ENCODE results near the gene PEX11B.

PEX11B gene, protein sequence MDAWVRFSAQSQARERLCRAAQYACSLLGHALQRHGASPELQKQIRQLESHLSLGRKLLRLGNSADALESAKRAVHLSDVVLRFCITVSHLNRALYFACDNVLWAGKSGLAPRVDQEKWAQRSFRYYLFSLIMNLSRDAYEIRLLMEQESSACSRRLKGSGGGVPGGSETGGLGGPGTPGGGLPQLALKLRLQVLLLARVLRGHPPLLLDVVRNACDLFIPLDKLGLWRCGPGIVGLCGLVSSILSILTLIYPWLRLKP

DNA sequence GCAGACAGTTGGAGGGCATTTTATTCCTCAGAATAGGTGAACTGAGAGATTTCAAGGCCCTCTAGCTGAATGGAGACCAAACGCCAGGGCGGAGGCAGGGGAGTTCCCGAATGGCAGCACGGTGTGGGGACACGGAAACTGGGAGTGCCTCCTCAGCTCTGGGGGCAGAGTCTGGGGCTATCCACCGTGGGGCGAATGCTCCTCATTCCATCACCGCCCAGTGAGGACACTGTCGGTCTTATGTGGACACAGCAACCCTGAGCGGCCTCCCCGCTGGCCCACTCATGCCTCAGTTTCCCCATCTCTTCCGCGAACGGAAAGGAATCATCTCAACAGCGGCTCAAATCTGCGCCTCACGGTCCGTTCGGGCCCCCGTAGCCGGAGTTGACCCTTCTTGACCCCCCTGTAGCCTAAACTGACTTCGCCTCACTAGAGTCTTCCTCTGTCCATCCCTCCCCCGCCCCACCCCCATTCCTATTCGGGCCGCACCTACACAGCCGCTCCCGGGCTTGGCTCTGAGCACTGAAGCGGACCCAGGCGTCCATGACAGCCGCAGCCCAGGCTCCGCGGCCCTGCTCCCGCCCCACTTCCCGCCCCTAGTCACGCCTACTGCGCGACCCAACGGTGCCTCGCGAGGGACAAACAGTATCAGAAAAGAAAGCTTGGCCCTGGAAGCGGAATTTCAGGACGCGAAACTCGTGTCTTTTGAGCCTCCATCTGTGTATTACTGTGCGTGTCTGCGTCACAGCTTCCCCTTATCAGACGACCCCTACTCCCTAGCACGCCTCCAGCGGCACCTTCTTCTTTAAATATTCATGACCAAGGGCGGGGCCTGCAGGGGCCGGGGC, at the start of gene PEX11B:
Gene PEX11B (minus strand): TSS at position 574 of the 848 bp plus-strand sequence. CDS start 29 bp downstream, at position 545.
- DNase-seq = peak; percentile 90

DNA sequence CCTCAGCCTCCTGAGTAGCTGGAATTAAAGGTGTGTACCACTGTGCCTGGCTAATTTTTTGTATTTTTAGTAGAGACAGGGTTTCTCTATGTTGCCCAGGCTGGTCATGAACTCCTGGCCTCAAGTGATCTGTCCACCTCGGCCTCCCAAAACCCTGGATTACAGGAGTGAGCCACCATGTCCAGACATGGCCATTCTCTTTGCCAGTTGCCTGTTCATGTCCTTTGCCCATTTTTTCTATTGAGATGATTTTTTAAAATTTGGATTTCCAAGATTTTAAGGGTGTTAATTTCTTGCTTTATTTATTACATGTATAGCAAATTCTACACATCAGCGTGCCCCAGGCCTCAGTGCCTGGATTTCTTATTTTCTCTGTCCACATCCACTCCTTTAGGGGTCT, 48.8 kb upstream of the PEX11B start:
- DNase-seq = no peak

DNA sequence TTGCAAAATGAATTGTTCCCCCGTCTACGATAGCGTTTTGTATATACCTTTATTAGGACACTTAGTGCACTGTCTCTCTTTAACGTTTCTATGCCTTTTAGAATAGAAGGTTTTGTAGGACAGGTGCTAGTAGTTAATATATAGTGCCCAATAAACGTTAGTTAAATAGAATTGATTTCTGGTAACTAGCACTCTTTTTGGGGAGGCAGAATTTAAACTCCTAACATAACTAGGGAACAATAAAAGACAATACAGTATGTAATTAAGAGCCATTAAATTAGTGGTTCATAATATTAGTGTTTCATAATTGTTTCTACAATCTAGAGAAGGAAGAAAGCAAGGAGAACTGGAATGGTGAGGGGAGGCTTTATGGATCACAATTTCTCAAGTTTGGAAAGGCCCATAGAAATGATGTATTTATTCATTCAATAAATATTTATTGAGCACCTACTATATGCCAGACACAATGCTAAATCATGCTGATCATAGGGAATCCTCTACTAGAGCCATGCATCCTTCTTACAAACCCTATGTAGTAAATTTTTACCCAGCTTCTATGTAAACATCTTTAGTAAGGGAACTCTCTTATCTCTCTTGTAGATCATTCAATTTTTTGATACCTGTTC, 46.7 kb upstream of the PEX11B start:
- DNase-seq = no peak

DNA sequence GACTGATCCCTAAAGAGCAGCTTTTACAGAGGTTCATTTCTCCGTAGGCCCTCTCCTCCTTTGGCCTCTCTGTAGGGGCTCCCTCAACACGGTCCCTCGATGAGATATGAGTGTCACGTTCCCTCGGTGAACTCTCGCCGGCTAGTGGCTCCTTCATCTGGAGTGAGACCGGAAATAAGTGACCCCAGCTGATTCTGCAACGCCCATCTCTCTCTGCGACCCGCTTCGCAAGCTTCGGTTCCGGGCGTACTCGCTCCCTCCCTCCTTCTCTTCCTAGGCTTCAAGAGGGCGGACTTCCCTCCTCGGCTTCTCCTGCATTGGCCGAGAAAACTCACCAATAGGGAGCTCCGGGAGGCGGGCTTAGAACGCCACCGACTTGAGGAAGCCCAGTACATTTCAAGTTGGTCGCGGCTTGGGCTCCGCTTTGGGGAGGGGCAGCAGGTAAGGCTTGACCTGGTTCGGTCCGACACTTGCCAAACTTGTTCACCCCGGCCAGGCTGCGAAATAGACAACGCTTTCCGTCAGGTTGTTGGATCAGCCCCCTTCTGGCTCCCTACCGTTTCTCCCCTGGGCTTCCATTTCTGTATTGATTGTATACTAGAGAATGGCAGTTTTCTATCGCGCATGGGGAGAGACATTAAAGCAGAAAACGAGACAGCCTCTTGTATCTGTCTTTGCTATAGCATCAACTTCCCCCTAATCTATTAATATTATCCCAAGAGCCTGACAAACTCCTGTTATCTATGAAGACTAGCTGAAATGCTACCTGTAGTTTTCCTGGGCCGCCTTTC, 46.0 kb upstream of the PEX11B start, which contains the start of the genes ANKRD34A and POLR3GL:
Gene ANKRD34A (minus strand): TSS at position 248 of the 791 bp plus-strand sequence. CDS start 2,816 bp downstream, outside the sequence.
Gene POLR3GL (plus strand): TSS at position 363 of the 791 bp plus-strand sequence. CDS start 10,176 bp downstream, outside the sequence.
- peak; percentile 96 for DNase-seq

DNA sequence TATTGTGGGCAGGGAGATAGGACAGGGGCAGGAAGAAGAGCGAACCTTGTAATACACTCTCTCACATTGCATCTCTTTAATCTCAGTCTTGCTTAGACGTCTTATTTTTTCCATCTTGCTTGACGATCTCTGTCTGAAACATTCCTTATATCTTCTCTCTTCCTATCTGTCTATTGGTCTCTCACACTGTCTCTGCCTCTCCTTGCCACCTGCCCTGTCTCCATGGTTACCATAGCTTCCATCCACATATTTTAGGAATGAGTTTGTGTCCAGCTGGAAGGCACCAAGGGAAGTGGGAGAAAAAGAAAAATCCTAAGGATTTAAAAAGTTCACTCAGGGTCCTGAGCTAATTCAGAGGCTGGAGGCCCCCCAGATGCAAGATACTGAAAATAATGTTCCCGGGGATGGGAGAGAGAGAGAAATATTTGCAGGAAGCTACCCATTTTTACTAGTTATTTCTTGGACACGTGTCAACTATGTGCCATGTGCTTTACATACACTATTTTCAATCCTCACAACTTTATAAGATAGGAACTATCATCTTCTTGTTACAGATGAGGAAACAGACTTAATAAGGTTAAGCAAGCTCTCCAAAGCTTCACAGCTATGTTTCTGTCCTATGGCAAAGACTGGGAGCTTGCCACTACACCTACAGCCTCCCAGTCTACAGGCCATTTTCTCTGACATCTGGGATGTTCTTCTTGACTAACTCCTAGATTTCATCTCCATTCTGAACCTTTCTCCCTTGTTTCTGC, 44.9 kb upstream of the PEX11B start:
- DNase-seq = no peak

DNA sequence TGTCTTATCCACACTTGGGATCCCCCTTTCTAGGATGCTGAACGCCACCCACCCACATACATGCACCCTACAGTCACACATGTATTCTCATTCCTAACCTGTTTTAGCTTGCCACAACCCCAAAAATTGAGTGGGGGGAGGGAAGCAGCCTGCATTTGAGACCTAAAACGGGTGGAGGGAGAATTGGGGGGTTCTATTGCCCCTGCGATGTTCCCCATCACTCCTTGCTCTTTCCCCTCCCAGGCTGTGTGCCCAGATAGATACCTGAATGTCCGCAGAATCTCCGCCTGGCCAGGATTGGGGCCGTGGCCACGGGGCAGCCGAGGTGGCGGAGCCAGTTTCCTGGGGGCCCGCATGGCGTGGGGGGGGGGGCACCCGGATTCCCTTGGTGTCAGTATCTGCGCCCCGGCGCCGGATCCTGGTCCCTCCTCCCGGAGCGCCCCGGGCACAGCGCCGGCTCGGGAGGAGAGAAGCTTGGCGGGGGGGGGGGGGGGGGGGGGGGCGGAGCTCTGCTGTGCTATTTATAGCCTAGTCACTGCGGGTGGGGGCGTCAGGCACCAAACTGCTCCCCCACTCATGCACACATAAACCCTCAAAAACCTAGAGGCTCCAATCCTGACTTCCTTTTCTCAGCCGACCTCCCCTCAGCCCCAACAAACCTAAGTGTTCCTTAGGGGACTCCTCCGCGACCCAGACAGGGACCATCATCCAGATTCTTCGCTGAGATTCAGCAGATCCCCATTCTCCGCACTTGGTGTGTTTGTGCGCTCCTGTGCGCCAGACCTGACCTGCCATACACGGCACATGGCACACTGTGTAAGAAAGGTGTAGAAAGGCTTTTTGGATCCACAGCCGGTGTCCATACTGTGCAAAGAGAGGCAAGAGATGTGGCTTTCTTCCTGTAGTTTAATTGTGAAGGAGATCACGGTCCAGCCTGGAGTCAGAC, 43.9 kb upstream of the PEX11B start:
- DNase-seq = no peak

DNA sequence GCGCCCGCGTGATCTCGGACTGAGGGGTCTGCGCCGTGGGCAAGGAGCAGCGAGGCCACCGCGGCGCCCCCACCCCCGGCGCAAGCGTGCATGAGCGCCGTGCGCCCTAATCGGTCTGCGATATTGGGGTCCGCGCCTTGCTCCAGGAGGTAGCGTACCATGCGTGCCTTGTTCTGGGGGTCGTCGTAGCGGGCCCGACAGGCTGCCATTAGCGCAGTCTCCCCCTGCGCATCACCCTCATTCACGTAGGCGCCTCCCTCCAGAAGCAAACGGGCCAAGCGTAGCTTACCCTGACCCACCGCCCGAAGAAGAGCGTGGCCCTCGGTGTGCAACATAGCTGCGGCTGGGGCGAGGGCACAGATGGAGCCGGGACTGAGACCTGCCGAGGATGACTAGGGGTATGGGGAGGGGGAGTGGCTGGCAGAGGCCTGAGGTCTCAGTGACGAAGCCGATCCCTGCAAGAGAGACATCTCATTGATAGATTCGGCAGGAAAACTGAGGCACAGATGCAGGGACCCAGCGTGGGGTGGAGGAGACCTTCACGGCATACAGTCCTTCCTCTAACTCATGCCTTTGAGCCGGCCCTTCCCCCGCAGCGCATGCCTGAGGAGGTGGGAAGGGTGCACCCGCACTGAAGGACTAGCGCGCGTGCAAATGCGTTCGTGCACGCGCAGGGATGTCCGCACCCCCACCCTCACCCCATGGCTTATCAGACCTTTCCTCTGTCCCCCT, 43.1 kb upstream of the PEX11B start:
- no peak for DNase-seq

DNA sequence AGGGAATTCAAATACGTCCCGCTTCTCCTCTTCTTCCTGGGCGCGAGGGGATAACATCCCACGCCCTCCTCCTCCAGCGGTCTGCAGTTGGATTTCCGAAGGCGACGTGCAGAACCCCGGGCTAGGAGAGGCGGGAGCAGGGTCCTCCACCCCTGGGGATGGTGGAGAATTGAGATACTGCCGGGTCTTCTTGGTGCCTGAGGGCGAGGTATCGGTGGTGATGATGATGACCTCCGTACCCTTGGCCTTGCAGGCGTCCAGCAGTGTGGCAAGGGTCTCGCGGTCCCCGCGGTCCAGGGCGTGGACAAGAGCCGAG, 42.5 kb upstream of the PEX11B start:
- DNase-seq = no peak

DNA sequence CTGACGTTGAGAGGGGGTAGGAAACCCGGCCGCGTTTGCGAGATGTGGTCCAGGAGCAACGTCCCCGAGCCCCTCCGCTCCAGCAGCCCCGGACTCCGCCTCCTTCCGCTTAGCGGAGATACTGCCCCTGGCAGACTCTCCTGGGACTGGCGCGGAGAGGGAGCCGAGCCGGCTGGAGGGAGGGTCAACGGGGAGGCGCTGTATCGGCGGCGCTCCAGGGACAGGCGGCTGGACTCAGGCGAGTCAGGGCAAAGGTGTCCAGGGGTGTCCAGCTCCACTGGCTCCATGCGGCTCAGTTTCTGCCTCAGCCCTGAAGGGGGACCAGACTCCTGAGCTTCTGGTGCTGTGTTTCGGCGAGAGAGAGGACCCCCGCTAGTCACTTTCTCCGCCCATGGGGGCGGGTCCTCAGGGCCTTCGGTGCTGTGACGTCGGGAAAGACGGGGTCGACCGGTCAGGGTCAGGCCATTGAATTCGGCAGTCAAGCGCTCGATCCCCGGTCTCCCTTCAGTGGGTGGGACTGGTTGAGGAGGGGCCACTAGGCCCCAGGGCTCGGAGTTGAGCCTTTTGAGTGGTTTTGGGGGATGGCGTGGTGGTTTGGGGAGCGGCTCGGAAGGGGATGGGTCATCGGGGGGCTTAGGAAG, 42.1 kb upstream of the PEX11B start:
- peak; percentile 52 for DNase-seq

DNA sequence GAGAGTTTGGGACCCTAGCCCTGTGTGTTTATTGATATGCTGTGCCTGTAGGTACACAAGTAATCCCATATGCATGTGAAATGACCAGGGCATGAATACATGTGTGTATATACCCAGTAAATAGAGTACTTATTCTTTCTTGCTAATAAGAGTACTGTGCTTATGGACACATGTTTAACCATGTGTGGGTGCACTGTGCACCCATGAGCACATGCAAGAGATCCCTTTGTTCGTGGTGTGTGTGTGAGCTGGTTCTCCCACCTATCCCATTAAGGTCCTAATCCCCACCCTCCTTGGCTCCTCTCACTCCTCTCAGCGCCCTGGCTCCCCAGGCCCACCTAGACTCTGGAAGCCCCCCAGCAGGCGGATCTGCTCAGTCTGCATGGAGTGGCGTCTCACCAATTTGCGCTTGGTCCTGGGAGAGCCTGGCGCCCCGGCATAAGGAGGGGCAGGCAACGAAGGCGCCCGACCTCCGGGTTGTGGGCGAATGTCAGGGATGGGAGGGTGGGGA, 41.5 kb upstream of the PEX11B start:
- no peak for DNase-seq

DNA sequence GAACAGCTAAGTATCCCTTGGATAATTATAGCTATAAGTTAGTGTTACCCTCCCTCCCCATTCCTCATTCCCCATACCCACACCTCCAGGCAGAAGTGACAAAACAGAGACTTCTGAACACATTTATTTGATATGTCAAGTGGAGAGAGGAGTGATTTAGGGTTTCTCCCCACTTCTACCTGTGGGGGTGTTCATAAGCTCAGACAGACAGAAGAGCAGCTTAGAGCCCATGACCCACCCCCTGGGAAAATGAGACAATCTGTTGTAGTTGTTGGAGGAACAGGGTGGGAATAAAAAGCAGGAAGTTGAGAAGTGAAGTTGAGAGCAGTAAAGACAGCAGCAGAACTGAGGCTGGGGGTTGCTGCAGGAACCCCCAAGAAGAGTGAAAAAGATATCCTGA, 40.8 kb upstream of the PEX11B start:
- DNase-seq = no peak

DNA sequence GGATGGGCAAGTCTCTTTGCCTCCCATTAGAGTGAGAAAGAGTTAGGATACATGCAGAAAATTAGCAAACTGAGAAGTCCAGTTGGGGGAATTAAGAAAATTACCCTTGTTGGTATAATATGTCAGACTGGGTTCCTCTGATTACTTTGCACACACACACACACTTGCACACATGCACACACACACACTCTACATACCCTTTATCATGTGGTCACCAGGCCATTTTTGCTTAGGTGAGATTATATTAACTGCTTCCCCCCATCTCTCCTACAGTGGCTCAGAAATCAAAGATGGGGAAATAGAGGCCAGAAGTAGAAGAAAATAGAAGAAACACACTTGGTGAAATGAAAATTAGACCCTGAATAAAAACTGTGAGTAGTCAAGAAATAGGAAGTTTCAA, 40.2 kb upstream of the PEX11B start:
- no peak for DNase-seq

DNA sequence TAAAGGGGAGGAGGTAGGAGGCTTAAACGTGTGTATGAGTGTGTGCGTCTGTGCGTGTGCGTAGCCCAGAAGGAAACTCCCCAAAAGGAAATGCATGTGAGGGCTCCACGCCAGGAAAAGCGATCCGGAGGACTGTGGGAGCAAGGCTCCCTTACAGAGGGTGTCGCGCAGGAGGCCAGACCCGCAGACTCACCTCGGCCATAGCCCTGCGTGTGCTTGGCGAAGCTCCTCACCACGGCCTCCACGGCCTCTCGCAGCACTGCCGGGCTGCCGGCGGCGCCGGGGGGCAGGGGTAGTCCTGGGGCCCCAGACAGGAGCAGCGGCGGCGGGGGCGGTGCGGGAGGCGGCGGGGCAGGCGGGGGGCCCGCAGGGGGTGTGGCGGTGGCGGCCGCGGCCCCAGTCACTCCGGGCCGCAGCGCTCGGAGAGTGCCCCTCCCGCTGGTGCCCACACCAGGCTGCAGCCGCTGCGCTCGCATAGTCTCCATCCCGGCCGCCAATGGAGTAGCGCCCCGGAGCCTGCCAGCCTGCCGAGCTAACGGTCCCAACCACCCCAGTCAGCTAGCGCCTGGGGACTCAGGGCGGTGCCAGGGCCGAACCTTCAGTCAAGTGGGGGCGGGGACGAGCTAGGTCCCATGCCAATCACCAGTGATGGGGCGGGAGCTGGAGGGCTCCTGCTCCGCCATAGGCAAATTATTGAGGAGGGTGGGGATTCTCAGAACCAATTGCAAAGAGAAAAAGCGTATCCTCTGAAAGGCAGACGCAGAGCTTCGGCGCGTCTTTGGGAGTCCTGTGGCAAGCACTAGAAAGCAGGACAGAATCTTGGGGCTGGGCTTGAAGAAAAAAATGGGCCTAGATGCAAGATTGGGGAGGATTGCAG, 39.2 kb upstream of the PEX11B start, which contains the start of gene LIX1L:
Gene LIX1L (minus strand): TSS at position 575 of the 877 bp plus-strand sequence. CDS start 90 bp downstream, at position 485.
- DNase-seq = peak; percentile 97

DNA sequence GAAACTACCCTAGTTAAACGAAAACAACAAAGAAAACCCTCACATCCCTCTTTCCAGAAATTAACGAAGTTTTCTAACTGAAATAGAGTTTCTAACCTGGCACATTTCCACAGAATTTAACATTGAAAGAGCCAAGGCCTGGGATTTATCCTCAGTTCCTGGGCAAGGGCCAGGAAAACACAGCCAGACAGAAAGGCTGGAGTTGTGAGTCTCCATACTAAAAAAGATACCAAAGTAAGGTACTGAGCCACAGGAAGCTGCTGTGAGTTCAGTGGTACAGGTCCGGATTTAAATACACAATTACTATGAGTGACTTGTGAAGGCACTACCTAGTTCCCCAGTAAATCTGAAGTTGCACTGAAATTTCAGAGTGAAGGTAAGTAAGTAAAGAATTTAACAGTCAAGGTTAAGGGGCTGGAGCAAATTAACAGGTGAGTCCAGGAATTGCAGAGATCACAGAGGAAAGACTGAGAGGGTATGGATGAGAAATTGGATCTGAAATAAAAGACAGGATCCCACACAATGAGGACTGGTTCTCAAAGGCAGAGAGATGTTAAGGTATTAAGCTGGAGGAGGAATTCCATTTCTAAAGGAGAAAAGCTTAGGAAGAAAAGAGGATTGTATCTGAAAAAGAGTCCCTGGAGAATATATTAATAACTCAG, 38.4 kb upstream of the PEX11B start:
- no peak for DNase-seq

DNA sequence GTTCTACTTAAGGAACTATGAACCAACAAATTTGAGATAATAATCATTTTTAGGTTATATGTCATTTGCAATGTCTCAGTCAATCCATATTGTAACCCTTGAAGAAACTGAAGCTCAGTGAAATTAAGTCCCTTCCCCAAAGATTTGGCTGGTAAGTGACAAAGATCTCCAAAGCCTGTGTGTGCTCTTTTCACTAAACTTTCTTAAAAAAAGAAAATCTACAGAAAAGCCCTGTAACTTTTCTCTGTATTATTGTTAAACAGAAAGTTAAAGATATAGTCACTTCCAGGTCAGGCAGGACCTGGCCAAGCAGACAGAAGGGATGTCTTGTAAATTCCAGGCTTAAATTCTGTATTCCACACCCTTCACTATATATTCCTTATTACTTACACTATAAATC, 37.8 kb upstream of the PEX11B start:
- DNase-seq = no peak

DNA sequence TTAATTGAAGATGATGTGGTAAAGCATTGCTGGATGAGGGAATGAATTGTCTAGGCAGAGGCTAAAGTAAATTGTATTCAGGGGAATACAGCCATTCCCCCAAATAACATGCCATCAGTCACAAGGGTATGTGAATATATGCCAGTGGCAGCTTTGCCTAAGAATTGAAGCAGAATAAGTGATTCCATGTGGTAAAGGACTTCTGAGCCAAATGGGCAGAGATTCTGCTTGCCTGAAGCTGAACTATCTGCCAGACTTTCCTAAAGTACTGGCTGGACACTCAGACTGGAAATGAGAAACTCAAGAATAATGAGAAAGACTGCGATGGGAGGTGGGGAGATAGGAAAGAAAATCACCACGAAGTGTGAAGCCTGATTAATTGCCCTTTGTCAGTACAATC, 36.9 kb upstream of the PEX11B start:
- no peak for DNase-seq

DNA sequence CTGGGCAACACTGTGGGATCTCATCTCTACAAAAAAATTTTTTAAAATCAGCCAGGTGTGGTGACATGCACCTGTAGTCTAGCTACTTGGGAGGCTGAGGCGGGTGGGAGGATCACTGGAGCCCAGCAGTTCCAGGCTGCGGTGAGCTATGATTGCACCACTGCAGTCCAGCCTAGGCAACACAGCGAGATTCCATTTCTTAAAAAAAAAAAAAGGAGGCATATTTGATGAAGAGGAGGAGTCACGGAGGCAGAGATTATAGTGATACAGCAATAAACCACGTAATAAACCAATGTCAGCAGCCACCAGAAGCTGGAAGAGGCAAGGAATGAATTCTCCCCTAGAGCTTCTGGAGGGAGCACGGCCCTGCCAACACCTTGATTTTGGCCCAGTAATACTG, 35.3 kb upstream of the PEX11B start:
- DNase-seq = no peak

DNA sequence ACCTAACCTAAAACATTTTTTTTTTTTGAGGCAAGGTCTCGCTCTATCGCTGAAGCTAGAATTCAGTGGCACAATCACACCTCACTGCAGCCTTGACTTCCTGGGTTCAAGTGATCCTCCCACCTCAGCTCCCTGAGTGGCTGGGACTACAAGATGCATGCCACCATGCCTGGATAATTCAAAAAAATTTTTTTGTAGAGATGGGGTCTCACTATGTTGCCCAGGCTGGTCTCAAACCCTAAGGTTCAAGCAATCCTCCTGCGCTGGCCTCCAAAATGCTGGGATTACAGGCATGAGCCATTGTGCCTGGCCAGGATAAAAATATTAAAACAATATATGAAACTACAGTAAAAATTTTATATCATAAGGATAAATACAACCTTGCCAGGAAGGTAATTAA, 34.4 kb upstream of the PEX11B start:
- DNase-seq = no peak

All from inflammatory macrophage treated with lipopolysaccharide for 4 hours (primary cell).